ENCODE measurements around the gene DDX20. TPM values are rescaled to one million over a fixed set of nuclear protein-coding genes. Genes with fewer than 3 reads are reported as not detected.

The DDX20 gene
- total RNA-seq, 1 donor from 2014 or later, result 14.0 TPM

GRCh38 chr1:111733183-111733991, 22.3 kb upstream of the DDX20 start:
- Mint-ChIP-seq H3K27me3 (ENCODE audit: unreplicated experiment) (no peaks in the 10 kb centered on the region), H3K9me3 (ENCODE audit: unreplicated experiment) (no peaks in the 10 kb centered on the region), H3K36me3 (ENCODE audit: unreplicated experiment) (no peaks in the 10 kb centered on the region), H3K4me1 (ENCODE audit: unreplicated experiment) (peaks cover 13% of the 10 kb centered on the region), H3K4me3 (ENCODE audit: unreplicated experiment) (no peak overlapping the region), H3K27ac (ENCODE audit: unreplicated experiment) (no peak overlapping the region)
- peak; percentile 76 for DNase-seq (ENCODE audit: extremely low spot score, unreplicated experiment)
- TF ChIP-seq CTCF (IDR thresholded peaks at IDR 0.05), result no peak

- H3K4me1 Mint-ChIP-seq (ENCODE audit: unreplicated experiment), result peaks cover 16% of the 10 kb centered on the region
- no peak overlapping the region for H3K27ac Mint-ChIP-seq (ENCODE audit: unreplicated experiment)
- no peaks in the 10 kb centered on the region for H3K9me3 Mint-ChIP-seq (ENCODE audit: unreplicated experiment)
- no peaks in the 10 kb centered on the region for H3K36me3 Mint-ChIP-seq (ENCODE audit: unreplicated experiment)
- H3K27me3 Mint-ChIP-seq (ENCODE audit: unreplicated experiment), result no peaks in the 10 kb centered on the region
- H3K4me3 Mint-ChIP-seq (ENCODE audit: unreplicated experiment), result no peak overlapping the region
- no peak for TF ChIP-seq CTCF (IDR thresholded peaks at IDR 0.05)
- DNase-seq (ENCODE audit: extremely low spot score, unreplicated experiment), result no peak
These were observed 21.7 kb upstream of the DDX20 start for GRCh38 chr1:111733992-111734341.

- DNase-seq (ENCODE audit: extremely low spot score, unreplicated experiment), result peak; percentile 30
- Mint-ChIP-seq H3K27me3 (ENCODE audit: unreplicated experiment) (no peaks in the 10 kb centered on the region), H3K4me3 (ENCODE audit: unreplicated experiment) (no peak overlapping the region), H3K36me3 (ENCODE audit: unreplicated experiment) (no peaks in the 10 kb centered on the region), H3K4me1 (ENCODE audit: unreplicated experiment) (peaks cover 16% of the 10 kb centered on the region), H3K9me3 (ENCODE audit: unreplicated experiment) (no peaks in the 10 kb centered on the region), H3K27ac (ENCODE audit: unreplicated experiment) (no peak overlapping the region)
- no peak for TF ChIP-seq CTCF (IDR thresholded peaks at IDR 0.05)
These were observed 21.3 kb upstream of the DDX20 start for GRCh38 chr1:111734426-111734825.

- TF ChIP-seq CTCF (IDR thresholded peaks at IDR 0.05), result no peak
- H3K36me3 Mint-ChIP-seq (ENCODE audit: unreplicated experiment), result no peaks in the 10 kb centered on the region
- H3K27ac Mint-ChIP-seq (ENCODE audit: unreplicated experiment), result no peak overlapping the region
- DNase-seq (ENCODE audit: extremely low spot score, unreplicated experiment), result peak; percentile 38
- H3K9me3 Mint-ChIP-seq (ENCODE audit: unreplicated experiment), result no peaks in the 10 kb centered on the region
- peaks cover 18% of the 10 kb centered on the region for H3K4me1 Mint-ChIP-seq (ENCODE audit: unreplicated experiment)
- H3K27me3 Mint-ChIP-seq (ENCODE audit: unreplicated experiment), result no peaks in the 10 kb centered on the region
- H3K4me3 Mint-ChIP-seq (ENCODE audit: unreplicated experiment), result no peak overlapping the region
These were observed 20.8 kb upstream of the DDX20 start for GRCh38 chr1:111734856-111735255.

GRCh38 chr1:111735321-111735720, 20.4 kb upstream of the DDX20 start:
- Mint-ChIP-seq H3K4me3 (ENCODE audit: unreplicated experiment) (no peak overlapping the region), H3K36me3 (ENCODE audit: unreplicated experiment) (no peaks in the 10 kb centered on the region), H3K27me3 (ENCODE audit: unreplicated experiment) (no peaks in the 10 kb centered on the region), H3K27ac (ENCODE audit: unreplicated experiment) (no peak overlapping the region), H3K9me3 (ENCODE audit: unreplicated experiment) (no peaks in the 10 kb centered on the region), H3K4me1 (ENCODE audit: unreplicated experiment) (peaks cover 20% of the 10 kb centered on the region)
- no peak for TF ChIP-seq CTCF (IDR thresholded peaks at IDR 0.05)
- no peak for DNase-seq (ENCODE audit: extremely low spot score, unreplicated experiment)

All from osteocyte (in vitro differentiated cells).